ENCODE measurements around the gene H19.

The H19 gene

GRCh38 chr11:1997755-1998154, at the start of gene H19:
H19 (minus strand) TSS chr11:1997842.
- ATAC-seq, result no peak

- ATAC-seq, result no peak
Observed at GRCh38 chr11:2041963-2042362, 44.3 kb upstream of the H19 start.

- no peak for ATAC-seq
Observed at GRCh38 chr11:2041153-2041552, 43.5 kb upstream of the H19 start.

GRCh38 chr11:2039198-2039759, 41.6 kb upstream of the H19 start:
- no peak for ATAC-seq

- peak in 1 of 2 donors; percentile 30 for ATAC-seq
Observed at GRCh38 chr11:2036863-2037486, 39.3 kb upstream of the H19 start.

GRCh38 chr11:2035382-2035781, 37.7 kb upstream of the H19 start:
- ATAC-seq, result no peak

- no peak for ATAC-seq
Observed at GRCh38 chr11:2031058-2031457, 33.4 kb upstream of the H19 start.

GRCh38 chr11:2027708-2028107, 30.1 kb upstream of the H19 start:
- no peak for ATAC-seq

- no peak for ATAC-seq
Observed at GRCh38 chr11:2015025-2015424, 17.4 kb upstream of the H19 start.

- no peak for ATAC-seq
Observed at GRCh38 chr11:2012440-2012839, 14.8 kb upstream of the H19 start.

GRCh38 chr11:2004466-2004865, 6.8 kb upstream of the H19 start:
- ATAC-seq, result no peak

GRCh38 chr11:2002807-2003206, 5.2 kb upstream of the H19 start:
- peak; percentile 57 to 62 for ATAC-seq

- ATAC-seq, result peak; percentile 39 to 48
Observed at GRCh38 chr11:2002042-2002776, 4.6 kb upstream of the H19 start.

- no peak for ATAC-seq
Observed at GRCh38 chr11:1998861-1999260, 1.2 kb upstream of the H19 start.

- peak in 1 of 2 donors; percentile 18 for ATAC-seq
Observed at GRCh38 chr11:1998290-1998689, 648 bp upstream of the H19 start.

- no peak for ATAC-seq
Observed at GRCh38 chr11:1994121-1994520, 3.5 kb downstream of the H19 start.

GRCh38 chr11:1992111-1992510, 5.5 kb downstream of the H19 start:
- no peak for ATAC-seq

GRCh38 chr11:1990872-1991578, 6.6 kb downstream of the H19 start:
- ATAC-seq, result no peak

GRCh38 chr11:1989953-1990352, 7.7 kb downstream of the H19 start:
- ATAC-seq, result no peak

GRCh38 chr11:1988667-1989317, 8.8 kb downstream of the H19 start:
- ATAC-seq, result no peak

GRCh38 chr11:1988174-1988573, 9.5 kb downstream of the H19 start:
- no peak for ATAC-seq

- ATAC-seq, result no peak
Observed at GRCh38 chr11:1987024-1987423, 10.6 kb downstream of the H19 start.

- ATAC-seq, result no peak
Observed at GRCh38 chr11:1983601-1983961, 14.1 kb downstream of the H19 start.

Data from activated CD4-positive, CD25-positive, alpha-beta regulatory T cell treated with anti-CD3 and anti-CD28 coated beads, Interleukin-2, amount 50 U/mL, for 24 hours (primary cell).